HepG2 (cell line): ENCODE results near the gene KRTAP3-3. TPM values are rescaled to one million over a fixed set of nuclear protein-coding genes. Genes with fewer than 3 reads are reported as not detected.

ENCODE experiments used
- BRD4 ChIP-seq: sonication (generic); formaldehyde crosslinking; IDR thresholded peaks from 2 replicates; pipeline ENCODE4 v1.4.0; 2020; ENCODE audit warnings: missing genetic modification reagents
- CBX2 ChIP-seq, 2 experiments: fragments of 200-600 bp in 1 of 2; sonication (generic); formaldehyde crosslinking in 1 of 2; IDR thresholded peaks; 2 replicates each; pipeline versions ENCODE4 v1.7.0 to v1.8.1; 2018 to 2022; ENCODE audit warnings: low read depth in 2 of 2, low read length in 1 of 2, mild to moderate bottlenecking in 1 of 2, missing genetic modification reagents in 1 of 2
- CBX5 ChIP-seq: sonication (generic); formaldehyde crosslinking; IDR thresholded peaks from 2 replicates; pipeline ENCODE4 v1.4.0; 2020; ENCODE audit warnings: missing genetic modification reagents, borderline replicate concordance
- CEBPB ChIP-seq: IDR thresholded peaks from 2 replicates; pipeline ENCODE4 v1.6.1; 2011; ENCODE audit warnings: low read depth, low read length, improper control_type of control experiment, borderline replicate concordance
- FOSL2 ChIP-seq: sonication (generic); formaldehyde crosslinking; IDR thresholded peaks from 2 replicates; pipeline ENCODE4 v1.4.0; 2020; ENCODE audit warnings: missing genetic modification reagents
- SIX4 ChIP-seq: sonication (generic); formaldehyde crosslinking; IDR thresholded peaks from 2 replicates; pipeline ENCODE4 v1.4.0; 2020; ENCODE audit warnings: missing genetic modification reagents
- SMYD3 ChIP-seq: sonication (generic); formaldehyde crosslinking; IDR thresholded peaks from 2 replicates; pipeline ENCODE4 v1.8.1; 2023; ENCODE audit warnings: mild to moderate bottlenecking, missing genetic modification reagents
- SSRP1 ChIP-seq: IDR thresholded peaks from 2 replicates; pipeline ENCODE4 v1.6.1; 2016; ENCODE audit warnings: control low read depth
- TFAP4 ChIP-seq: sonication (generic); IDR thresholded peaks from 2 replicates; pipeline ENCODE4 v1.6.1; 2016; ENCODE audit warnings: low read depth, borderline replicate concordance
- YEATS2 ChIP-seq: sonication (generic); formaldehyde crosslinking; IDR thresholded peaks from 2 replicates; pipeline ENCODE4 v1.4.0; 2020; ENCODE audit warnings: missing genetic modification reagents, borderline replicate concordance
- ZNF101 ChIP-seq: sonication (generic); formaldehyde crosslinking; IDR thresholded peaks from 2 replicates; pipeline ENCODE4 v1.4.0; 2020; ENCODE audit warnings: mild to moderate bottlenecking, low read depth, missing genetic modification reagents, borderline replicate concordance
- ZNF264 ChIP-seq: sonication (generic); formaldehyde crosslinking; IDR thresholded peaks from 2 replicates; pipeline ENCODE4 v1.4.0; 2020; ENCODE audit warnings: missing genetic modification reagents
- ZNF296 ChIP-seq: sonication (generic); formaldehyde crosslinking; conservative IDR thresholded peaks from 2 replicates; pipeline ENCODE4 v1.5.0; 2020; ENCODE audit warnings: mild to moderate bottlenecking, missing genetic modification reagents
- ZNF446 ChIP-seq: sonication (generic); formaldehyde crosslinking; IDR thresholded peaks from 2 replicates; pipeline ENCODE4 v1.5.0; 2020; ENCODE audit warnings: mild to moderate bottlenecking, missing genetic modification reagents
- ZNF503 ChIP-seq: sonication (generic); formaldehyde crosslinking; IDR thresholded peaks from 2 replicates; pipeline ENCODE4 v1.4.0; 2020; ENCODE audit warnings: missing genetic modification reagents
- ZNF580 ChIP-seq: IDR thresholded peaks from 2 replicates; pipeline ENCODE4 v1.6.1; 2016; ENCODE audit warnings: low read depth, borderline replicate concordance
- ZNF589 ChIP-seq: sonication (generic); formaldehyde crosslinking; conservative IDR thresholded peaks from 2 replicates; pipeline ENCODE4 v1.8.0; 2022; ENCODE audit warnings: mild to moderate bottlenecking, moderate library complexity, missing genetic modification reagents
- ZNF768 ChIP-seq: sonication (generic); formaldehyde crosslinking; IDR thresholded peaks from 2 replicates; pipeline ENCODE4 v1.4.0; 2020; ENCODE audit warnings: missing genetic modification reagents
- ZNF777 ChIP-seq: sonication (generic); formaldehyde crosslinking; IDR thresholded peaks from 2 replicates; pipeline ENCODE4 v1.4.0; 2020; ENCODE audit warnings: missing genetic modification reagents
- polyA plus RNA-seq, 8 experiments: library from polyadenylated mRNA; depleted of rRNA in 3 of 8; stranded (reverse) in 7 of 8; unstranded in 1 of 8; fragments of >200 nt; fragmentation: Illumina TruSeq in 4 of 8; extraction: Trizol in 4 of 8; gene quantifications; 2 replicates each; pipeline versions ENCODE4 v1.2.1 to v1.2.3, GENCODE V29; 2011 to 2016; ENCODE audit warnings: low read depth in 4 of 8, missing spikeins in 1 of 8, mixed read lengths in 1 of 8; ENCODE audit not compliant: insufficient read depth in 1 of 8
- total RNA-seq, 5 experiments: library from RNA; depleted of rRNA; stranded (reverse); fragments of >200 nt; fragmentation: Illumina TruSeq; extraction: Trizol; gene quantifications; 2 replicates each; pipeline ENCODE4 v1.2.3, GENCODE V29; 2016; ENCODE audit warnings: low read depth in 1 of 5
- TF ChIP-seq, protein P1 (sequence below): sonication (generic); formaldehyde crosslinking; IDR thresholded peaks from 2 replicates; pipeline ENCODE4 v1.4.0; 2020; ENCODE audit warnings: mild to moderate bottlenecking, missing genetic modification reagents
- TF ChIP-seq, protein P2 (sequence below): sonication (generic); formaldehyde crosslinking; IDR thresholded peaks from 2 replicates; pipeline ENCODE4 v1.9.0; 2022; ENCODE audit warnings: missing genetic modification reagents, mild to moderate bottlenecking, borderline replicate concordance
- TF ChIP-seq, protein P3 (sequence below): sonication (generic); formaldehyde crosslinking; IDR thresholded peaks from 2 replicates; pipeline ENCODE4 v1.8.1; 2023; ENCODE audit warnings: missing genetic modification reagents, mild to moderate bottlenecking, borderline replicate concordance

KRTAP3-3 gene
- total and polyA plus RNA-seq, 2 of the 13 experiments (the other 11 are each of a cell fraction or from before 2014, with no cell fraction given), result not detected

DNA sequence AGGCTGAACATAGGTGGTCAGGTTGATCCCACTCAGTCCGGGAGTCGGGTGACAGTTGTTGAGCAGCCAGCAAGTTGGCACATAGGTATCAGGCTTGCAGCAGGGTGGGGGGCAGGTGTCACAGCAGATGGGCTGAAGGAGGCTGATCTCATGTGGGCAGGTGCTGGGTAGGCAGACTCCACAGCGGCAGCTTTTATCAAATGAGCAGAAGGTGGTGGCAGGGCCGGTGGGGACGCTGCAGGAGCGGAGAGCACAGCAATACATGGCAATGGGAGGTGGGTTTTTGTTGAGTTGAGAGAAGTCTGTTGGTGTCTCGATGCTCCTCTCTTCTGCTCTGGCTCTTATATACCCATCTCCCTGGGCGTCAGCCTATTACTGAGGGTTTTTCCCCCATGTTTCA, 14.8 kb upstream of the KRTAP3-3 start, which contains the start of gene KRTAP3-1 (continued):
- no peak for TF ChIP-seq ZNF296 (CRISPR knock-in tag)
- TF ChIP-seq ZNF264 (CRISPR knock-in tag), result no peak
- TF ChIP-seq BRD4 (CRISPR knock-in tag), result 0 out of 2 replicates have a peak, but pooled peaks have one; percentile 49
- TF ChIP-seq, protein P1, sequence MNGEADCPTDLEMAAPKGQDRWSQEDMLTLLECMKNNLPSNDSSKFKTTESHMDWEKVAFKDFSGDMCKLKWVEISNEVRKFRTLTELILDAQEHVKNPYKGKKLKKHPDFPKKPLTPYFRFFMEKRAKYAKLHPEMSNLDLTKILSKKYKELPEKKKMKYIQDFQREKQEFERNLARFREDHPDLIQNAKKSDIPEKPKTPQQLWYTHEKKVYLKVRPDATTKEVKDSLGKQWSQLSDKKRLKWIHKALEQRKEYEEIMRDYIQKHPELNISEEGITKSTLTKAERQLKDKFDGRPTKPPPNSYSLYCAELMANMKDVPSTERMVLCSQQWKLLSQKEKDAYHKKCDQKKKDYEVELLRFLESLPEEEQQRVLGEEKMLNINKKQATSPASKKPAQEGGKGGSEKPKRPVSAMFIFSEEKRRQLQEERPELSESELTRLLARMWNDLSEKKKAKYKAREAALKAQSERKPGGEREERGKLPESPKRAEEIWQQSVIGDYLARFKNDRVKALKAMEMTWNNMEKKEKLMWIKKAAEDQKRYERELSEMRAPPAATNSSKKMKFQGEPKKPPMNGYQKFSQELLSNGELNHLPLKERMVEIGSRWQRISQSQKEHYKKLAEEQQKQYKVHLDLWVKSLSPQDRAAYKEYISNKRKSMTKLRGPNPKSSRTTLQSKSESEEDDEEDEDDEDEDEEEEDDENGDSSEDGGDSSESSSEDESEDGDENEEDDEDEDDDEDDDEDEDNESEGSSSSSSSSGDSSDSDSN (CRISPR knock-in tag), result no peak
- TF ChIP-seq ZNF580 (CRISPR knock-in tag), result no peak
- no peak for TF ChIP-seq TFAP4
- TF ChIP-seq YEATS2 (CRISPR knock-in tag), result no peak
- no peak for TF ChIP-seq ZNF503 (CRISPR knock-in tag)
- 0 out of 2 replicates have a peak, but pooled peaks have one; percentile 2 for TF ChIP-seq SMYD3 (CRISPR knock-in tag)
- TF ChIP-seq ZNF768 (CRISPR knock-in tag), result 0 out of 2 replicates have a peak, but pooled peaks have one; percentile 44
- no peak for TF ChIP-seq CEBPB
- TF ChIP-seq, protein P2, sequence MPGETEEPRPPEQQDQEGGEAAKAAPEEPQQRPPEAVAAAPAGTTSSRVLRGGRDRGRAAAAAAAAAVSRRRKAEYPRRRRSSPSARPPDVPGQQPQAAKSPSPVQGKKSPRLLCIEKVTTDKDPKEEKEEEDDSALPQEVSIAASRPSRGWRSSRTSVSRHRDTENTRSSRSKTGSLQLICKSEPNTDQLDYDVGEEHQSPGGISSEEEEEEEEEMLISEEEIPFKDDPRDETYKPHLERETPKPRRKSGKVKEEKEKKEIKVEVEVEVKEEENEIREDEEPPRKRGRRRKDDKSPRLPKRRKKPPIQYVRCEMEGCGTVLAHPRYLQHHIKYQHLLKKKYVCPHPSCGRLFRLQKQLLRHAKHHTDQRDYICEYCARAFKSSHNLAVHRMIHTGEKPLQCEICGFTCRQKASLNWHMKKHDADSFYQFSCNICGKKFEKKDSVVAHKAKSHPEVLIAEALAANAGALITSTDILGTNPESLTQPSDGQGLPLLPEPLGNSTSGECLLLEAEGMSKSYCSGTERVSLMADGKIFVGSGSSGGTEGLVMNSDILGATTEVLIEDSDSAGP (CRISPR knock-in tag), result 0 out of 2 replicates have a peak, but pooled peaks have one; percentile 29
- TF ChIP-seq SSRP1, result 0 out of 2 replicates have a peak, but pooled peaks have one; percentile 13
- TF ChIP-seq, protein P3, sequence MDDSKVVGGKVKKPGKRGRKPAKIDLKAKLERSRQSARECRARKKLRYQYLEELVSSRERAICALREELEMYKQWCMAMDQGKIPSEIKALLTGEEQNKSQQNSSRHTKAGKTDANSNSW (CRISPR knock-in tag), result no peak
- no peak for TF ChIP-seq CBX2 (IDR thresholded peaks at IDR 0.05; ENCODE audit: low read depth, low read length)
- TF ChIP-seq CBX2 (CRISPR knock-in tag; IDR thresholded peaks at IDR 0.05; ENCODE audit: low read depth), result no peak
- TF ChIP-seq SIX4 (CRISPR knock-in tag), result 0 out of 2 replicates have a peak, but pooled peaks have one; percentile 22
- no peak for TF ChIP-seq ZNF101 (CRISPR knock-in tag)
- 0 out of 2 replicates have a peak, but pooled peaks have one; percentile 7 for TF ChIP-seq FOSL2 (CRISPR knock-in tag)
- 0 out of 2 replicates have a peak, but pooled peaks have one; percentile 30 for TF ChIP-seq ZNF777 (CRISPR knock-in tag)
- TF ChIP-seq ZNF589 (CRISPR knock-in tag), result 0 out of 2 replicates have a peak, but pooled peaks have one; percentile 35
- no peak for TF ChIP-seq ZNF446 (CRISPR knock-in tag)
- no peak for TF ChIP-seq CBX5 (CRISPR knock-in tag)
